ENCODE results near the gene PI16. TPM values are rescaled to one million over a fixed set of nuclear protein-coding genes. Genes with fewer than 3 reads are reported as not detected.

The PI16 gene
- polyA plus RNA-seq, 1 of the 3 experiments (the other 2 are of a cell fraction) = 0.02 TPM

DNA sequence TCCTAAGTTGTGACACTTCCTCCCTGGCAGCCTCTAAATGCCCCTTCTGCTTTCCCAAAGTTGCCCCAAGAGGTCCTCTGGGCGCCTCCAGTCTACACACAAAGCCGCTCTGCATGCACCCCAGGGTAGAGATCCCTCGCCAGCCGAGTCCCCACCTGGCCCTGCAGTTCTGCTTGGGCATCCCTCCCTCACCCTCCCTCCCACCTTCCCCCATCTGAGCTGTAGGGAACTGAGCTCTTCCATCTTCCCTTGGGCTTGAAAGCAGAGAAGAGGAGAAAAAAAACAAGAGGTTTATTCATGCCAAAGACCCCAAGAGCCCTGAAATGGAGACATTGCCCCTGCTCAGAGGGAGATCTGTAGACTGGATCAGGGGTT lies 45.2 kb downstream of the PI16 start:
- H3K36me3 ChIP-seq (replicated peaks in 1 of 2; ENCODE audit: control insufficient read depth in 1 of 2, insufficient read depth in 2 of 2, low read length in 1 of 2) = no peaks in the 10 kb centered on the region
- H3K9me3 ChIP-seq = no peaks in the 10 kb centered on the region
- H3K4me2 ChIP-seq = no peak overlapping the region
- H3K4me1 ChIP-seq (ENCODE audit: control insufficient read depth in 1 of 2, insufficient read depth in 2 of 2, low read depth in 1 of 2, low read length in 1 of 2) = peaks cover 0 to 10% of the 10 kb centered on the region in 2 experiments; a peak in 1 of 4 replicates
- H3K4me3 ChIP-seq (ENCODE audit: low read depth in 2 of 2, low read length in 1 of 2) = no peak overlapping the region
- ChIA-PET POLR2A (no interaction called here), CTCF (interaction anchor here (2.1 kb wide), 1 partner anchor 18 kb away, joined by 7 read pairs; no protein-coding TSS in a partner anchor)
- H3K27ac ChIP-seq (ENCODE audit: low read depth in 2 of 2, low read length in 1 of 2) = no peak overlapping the region
- H3K9ac ChIP-seq = no peak overlapping the region
- H3K27me3 ChIP-seq (ENCODE audit: insufficient read depth) = no peaks in the 10 kb centered on the region; the same call in 1 of the 2 replicates
- 75% methylated on average over 4 of the region's 4 CpGs for WGBS (ENCODE audit: low lambda C conversion rate)
- no peak for DNase-seq
- H4K20me1 ChIP-seq (ENCODE audit: insufficient read depth) = no peaks in the 10 kb centered on the region
- no peak overlapping the region for H2AFZ ChIP-seq (ENCODE audit: low read depth)
- no peak for TF ChIP-seq JUND (IDR thresholded peaks at IDR 0.05)
- TF ChIP-seq MEF2A (IDR thresholded peaks at IDR 0.05; ENCODE audit: borderline replicate concordance, low read depth) = no peak
- TF ChIP-seq GABPA (IDR thresholded peaks at IDR 0.05; ENCODE audit: low read depth) = no peak
- TF ChIP-seq, protein P1, sequence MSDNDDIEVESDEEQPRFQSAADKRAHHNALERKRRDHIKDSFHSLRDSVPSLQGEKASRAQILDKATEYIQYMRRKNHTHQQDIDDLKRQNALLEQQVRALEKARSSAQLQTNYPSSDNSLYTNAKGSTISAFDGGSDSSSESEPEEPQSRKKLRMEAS (IDR thresholded peaks at IDR 0.05; ENCODE audit: low read depth) = no peak
- no peak for TF ChIP-seq FOXJ3 (CRISPR knock-in tag; IDR thresholded peaks at IDR 0.05)
- TF ChIP-seq, protein P2, sequence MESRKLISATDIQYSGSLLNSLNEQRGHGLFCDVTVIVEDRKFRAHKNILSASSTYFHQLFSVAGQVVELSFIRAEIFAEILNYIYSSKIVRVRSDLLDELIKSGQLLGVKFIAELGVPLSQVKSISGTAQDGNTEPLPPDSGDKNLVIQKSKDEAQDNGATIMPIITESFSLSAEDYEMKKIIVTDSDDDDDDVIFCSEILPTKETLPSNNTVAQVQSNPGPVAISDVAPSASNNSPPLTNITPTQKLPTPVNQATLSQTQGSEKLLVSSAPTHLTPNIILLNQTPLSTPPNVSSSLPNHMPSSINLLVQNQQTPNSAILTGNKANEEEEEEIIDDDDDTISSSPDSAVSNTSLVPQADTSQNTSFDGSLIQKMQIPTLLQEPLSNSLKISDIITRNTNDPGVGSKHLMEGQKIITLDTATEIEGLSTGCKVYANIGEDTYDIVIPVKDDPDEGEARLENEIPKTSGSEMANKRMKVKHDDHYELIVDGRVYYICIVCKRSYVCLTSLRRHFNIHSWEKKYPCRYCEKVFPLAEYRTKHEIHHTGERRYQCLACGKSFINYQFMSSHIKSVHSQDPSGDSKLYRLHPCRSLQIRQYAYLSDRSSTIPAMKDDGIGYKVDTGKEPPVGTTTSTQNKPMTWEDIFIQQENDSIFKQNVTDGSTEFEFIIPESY (IDR thresholded peaks at IDR 0.05; ENCODE audit: borderline replicate concordance, low read depth) = no peak
- H3F3A ChIP-seq (replicated peaks; ENCODE audit: insufficient read depth) = no peaks in the 10 kb centered on the region
- H3K9me2 ChIP-seq = no peaks in the 10 kb centered on the region
- H3K79me2 ChIP-seq (ENCODE audit: insufficient read depth) = no peaks in the 10 kb centered on the region

DNA sequence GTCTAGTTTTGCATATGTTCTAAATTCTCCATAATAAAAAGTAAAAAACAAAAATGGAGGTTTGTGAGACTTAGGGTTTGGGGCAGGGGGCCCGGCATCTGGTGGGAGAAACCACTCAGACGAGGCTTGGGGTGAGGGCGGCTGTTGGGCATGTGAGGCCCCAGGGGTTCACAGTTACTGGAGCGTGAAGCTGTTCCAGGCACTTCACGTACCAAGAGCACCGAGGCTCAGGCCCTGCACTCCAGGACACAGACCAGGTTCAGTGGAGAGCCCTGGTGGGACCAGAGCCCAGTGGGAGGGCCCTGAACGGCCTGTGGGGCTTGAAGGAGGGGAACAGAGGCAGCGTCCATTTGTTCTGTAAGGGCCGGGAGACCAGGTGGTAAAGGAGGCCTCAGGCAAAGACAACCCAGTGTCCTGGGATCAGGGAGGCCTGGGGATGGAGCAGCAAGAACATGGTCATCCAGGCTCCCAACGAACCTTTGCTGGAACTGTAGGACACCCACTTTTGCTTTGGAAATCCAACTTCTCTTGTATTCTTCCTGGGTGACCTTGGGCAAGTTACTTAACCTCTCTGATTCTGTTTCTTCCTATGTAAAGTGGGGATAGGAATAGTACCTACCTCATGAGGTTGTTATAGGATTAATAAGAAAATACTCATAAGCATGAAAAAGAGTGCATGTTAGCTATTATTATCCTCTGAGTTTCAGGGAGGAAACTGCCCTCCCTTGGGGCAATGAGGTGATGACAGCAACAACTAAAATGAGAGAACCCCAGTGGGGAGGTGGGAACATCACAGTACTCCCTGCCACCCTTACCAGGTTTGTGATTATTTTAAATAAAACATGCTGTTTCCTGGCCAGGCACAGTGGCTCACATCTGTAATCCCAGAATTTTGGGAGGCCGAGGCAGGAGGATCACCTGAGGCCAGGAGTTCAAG lies 49.8 kb downstream of the PI16 start:
- Histone ChIP-seq H2AFZ (ENCODE audit: low read depth) (no peak overlapping the region), H3F3A (replicated peaks; ENCODE audit: insufficient read depth) (no peaks in the 10 kb centered on the region), H3K9ac (no peak overlapping the region), H3K4me2 (no peak overlapping the region), H3K4me3 (ENCODE audit: low read depth in 2 of 2, low read length in 1 of 2) (no peak overlapping the region), H3K4me1 (ENCODE audit: control insufficient read depth in 1 of 2, insufficient read depth in 2 of 2, low read depth in 1 of 2, low read length in 1 of 2) (no peaks in the 10 kb centered on the region; a peak in 1 of 4 replicates), H3K27me3 (ENCODE audit: insufficient read depth) (no peaks in the 10 kb centered on the region; the same call in 1 of the 2 replicates), H3K27ac (ENCODE audit: low read depth in 2 of 2, low read length in 1 of 2) (no peak overlapping the region), H3K9me2 (no peaks in the 10 kb centered on the region), H3K9me3 (no peaks in the 10 kb centered on the region), H3K36me3 (replicated peaks in 1 of 2; ENCODE audit: control insufficient read depth in 1 of 2, insufficient read depth in 2 of 2, low read length in 1 of 2) (no peaks in the 10 kb centered on the region), H4K20me1 (ENCODE audit: insufficient read depth) (no peaks in the 10 kb centered on the region), H3K79me2 (ENCODE audit: insufficient read depth) (no peaks in the 10 kb centered on the region)
- TF ChIP-seq SIN3A (IDR thresholded peaks at IDR 0.05; ENCODE audit: borderline replicate concordance, low read depth, low read length) = no peak
- no peak for TF ChIP-seq YY1 (IDR thresholded peaks at IDR 0.05; ENCODE audit: low read depth)
- no peak for TF ChIP-seq TAF1 (IDR thresholded peaks at IDR 0.05; ENCODE audit: borderline replicate concordance, low read depth, low read length)
- no peak for TF ChIP-seq RXRA (IDR thresholded peaks at IDR 0.05; ENCODE audit: borderline replicate concordance, low read depth)
- TF ChIP-seq POLR2AphosphoS5 (IDR thresholded peaks at IDR 0.05; ENCODE audit: low read depth, low read length) = no peak
- TF ChIP-seq NFIC (IDR thresholded peaks at IDR 0.05; ENCODE audit: borderline replicate concordance) = no peak
- no peak for TF ChIP-seq EZH2phosphoT487 (IDR thresholded peaks at IDR 0.05; ENCODE audit: borderline replicate concordance, low read depth)
- TF ChIP-seq GABPA (IDR thresholded peaks at IDR 0.05; ENCODE audit: low read depth) = no peak
- TF ChIP-seq NRF1 (IDR thresholded peaks at IDR 0.05; ENCODE audit: low read depth, low read length) = no peak
- DNase-seq = peak; percentile 55
- POLR2A ChIA-PET = no interaction called here
- WGBS (ENCODE audit: low lambda C conversion rate) = 77% methylated on average over 10 of the region's 11 CpGs
- CTCF ChIA-PET = interaction anchor here (0.8 to 7.2 kb wide), 2 partner anchors 14 to 206 kb away, joined by 3 to 78 read pairs; no protein-coding TSS in a partner anchor
